Measurements from ENCODE around the gene SUGP2.
"Not testable (repeated sequence)": the region's sequence is repeated elsewhere in the genome, so short reads cannot be mapped to it uniquely, and the experiment has no call there.

The SUGP2 gene

GRCh38 chr19:18955042-18955441 is 78.3 kb downstream of the SUGP2 start:
- DNase-seq (ENCODE audit: low read depth, low spot score): no peak

GRCh38 chr19:18954094-18954493 is 79.2 kb downstream of the SUGP2 start:
- no peak for DNase-seq (ENCODE audit: low read depth, low spot score)

- not testable (repeated sequence) for DNase-seq (ENCODE audit: low read depth, low spot score)
Observed at GRCh38 chr19:18952364-18953003, 80.8 kb downstream of the SUGP2 start.

GRCh38 chr19:18951721-18952281 is 81.5 kb downstream of the SUGP2 start:
- no peak for DNase-seq (ENCODE audit: low read depth, low spot score)

GRCh38 chr19:18949858-18950257 is 83.5 kb downstream of the SUGP2 start:
- no peak for DNase-seq (ENCODE audit: low read depth, low spot score)

GRCh38 chr19:18948976-18949356 is 84.4 kb downstream of the SUGP2 start:
- no peak for DNase-seq (ENCODE audit: low read depth, low spot score)

- DNase-seq (ENCODE audit: low read depth, low spot score): no peak
Observed at GRCh38 chr19:18948075-18948975, 85.0 kb downstream of the SUGP2 start.

GRCh38 chr19:18946918-18947317 is 86.4 kb downstream of the SUGP2 start:
- no peak for DNase-seq (ENCODE audit: low read depth, low spot score)

- no peak for DNase-seq (ENCODE audit: low read depth, low spot score)
Observed at GRCh38 chr19:18946335-18946734, 87.0 kb downstream of the SUGP2 start.

- DNase-seq (ENCODE audit: low read depth, low spot score): no peak
Observed at GRCh38 chr19:18945297-18945696, 88.0 kb downstream of the SUGP2 start.

GRCh38 chr19:18943465-18943864 is 89.9 kb downstream of the SUGP2 start:
- no peak for DNase-seq (ENCODE audit: low read depth, low spot score)

- DNase-seq (ENCODE audit: low read depth, low spot score): no peak
Observed at GRCh38 chr19:18942692-18943091, 90.6 kb downstream of the SUGP2 start.

- no peak for DNase-seq (ENCODE audit: low read depth, low spot score)
Observed at GRCh38 chr19:18941628-18942354, 91.5 kb downstream of the SUGP2 start.
